Measurements from ENCODE around the gene ATOX1.

DNA sequence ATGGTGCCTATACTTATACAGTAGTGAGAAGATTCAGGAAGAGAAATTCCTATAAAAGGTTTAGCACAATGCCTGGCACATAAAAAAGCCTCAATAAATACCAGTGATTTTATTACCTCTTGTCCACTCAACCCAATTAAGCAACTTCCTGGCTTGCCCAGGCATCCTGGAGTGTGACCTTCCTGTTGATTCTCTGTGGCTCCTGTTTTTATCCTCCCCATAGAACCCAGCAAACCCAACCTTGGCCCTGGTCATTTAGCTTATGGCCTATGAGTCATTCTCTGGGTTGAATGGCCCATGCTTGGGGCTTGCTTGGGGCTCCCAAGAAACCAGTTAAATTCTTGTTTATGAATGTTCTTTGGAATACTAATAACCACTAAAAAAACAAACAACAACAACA, 50.3 kb downstream of the ATOX1 start:
- TF ChIP-seq EZH2phosphoT487 (IDR thresholded peaks at IDR 0.05; ENCODE audit: insufficient read depth, low read depth) = no peak
- no peak for TF ChIP-seq EZH2 (IDR thresholded peaks at IDR 0.05; ENCODE audit: insufficient read depth, poor library complexity, severe bottlenecking)
